GM23248 (cell line): ENCODE measurements around the gene DHX57. TPM values are rescaled to one million over a fixed set of nuclear protein-coding genes. Genes with fewer than 3 reads are reported as not detected.

ENCODE experiments used
- DNase-seq: peaks from one replicate; pipeline ENCODE4 v3.0.0-alpha.2; 2015
- H2AFZ ChIP-seq: fragments of 200-600 bp; sonication (generic); 2 replicates; pipeline ENCODE4 v1.6.1; 2016; ENCODE audit warnings: antibody characterized with exemption
- H3F3A ChIP-seq: fragments of 200-600 bp; sonication (generic); 2 replicates; pipeline ENCODE4 v1.6.1; 2016; ENCODE audit warnings: mild to moderate bottlenecking, antibody characterized with exemption, mixed run types; ENCODE audit not compliant: insufficient read depth
- H3K27ac ChIP-seq: fragments of 200-600 bp; sonication (generic); 2 replicates; pipeline ENCODE4 v1.5.1; 2016; ENCODE audit warnings: mild to moderate bottlenecking
- H3K27me3 ChIP-seq: fragments of 200-600 bp; sonication (generic); replicated peaks from 2 replicates; pipeline ENCODE4 v1.6.1; 2016; ENCODE audit warnings: mild to moderate bottlenecking; ENCODE audit not compliant: insufficient read depth
- H3K36me3 ChIP-seq: fragments of 200-600 bp; sonication (generic); 2 replicates; pipeline ENCODE4 v1.6.1; 2016; ENCODE audit warnings: low read depth, mild to moderate bottlenecking
- H3K4me1 ChIP-seq: fragments of 200-600 bp; sonication (generic); 2 replicates; pipeline ENCODE4 v1.6.1; 2016; ENCODE audit warnings: mild to moderate bottlenecking; ENCODE audit not compliant: insufficient read depth
- H3K4me2 ChIP-seq: fragments of 200-600 bp; sonication (generic); one replicate; pipeline ENCODE4 v1.6.1; 2016; ENCODE audit warnings: mild to moderate bottlenecking; ENCODE audit not compliant: unreplicated experiment
- H3K4me3 ChIP-seq: fragments of 200-600 bp; sonication (generic); 2 replicates; pipeline ENCODE4 v1.5.1; 2016; ENCODE audit warnings: mild to moderate bottlenecking
- H3K79me2 ChIP-seq: fragments of 200-600 bp; sonication (generic); 2 replicates; pipeline ENCODE4 v1.6.1; 2016; ENCODE audit warnings: mild to moderate bottlenecking; ENCODE audit not compliant: insufficient read depth
- H3K9ac ChIP-seq: fragments of 200-600 bp; sonication (generic); 2 replicates; pipeline ENCODE4 v1.6.1; 2016; ENCODE audit warnings: mild to moderate bottlenecking
- H3K9me2 ChIP-seq: fragments of 200-600 bp; sonication (generic); 2 replicates; pipeline ENCODE4 v1.6.1; 2016; ENCODE audit warnings: mixed run types, mild to moderate bottlenecking, moderate library complexity; ENCODE audit not compliant: insufficient read depth
- H3K9me3 ChIP-seq: fragments of 200-600 bp; sonication (generic); one replicate; pipeline ENCODE4 v1.6.1; 2017; ENCODE audit warnings: low read depth
- H4K20me1 ChIP-seq: fragments of 200-600 bp; sonication (generic); 2 replicates; pipeline ENCODE4 v1.6.0; 2016; ENCODE audit not compliant: insufficient read depth
- EZH2 ChIP-seq: fragments of 200-600 bp; sonication (generic); IDR thresholded peaks from 2 replicates; pipeline ENCODE4 v1.6.1; 2018; ENCODE audit warnings: antibody characterized with exemption, mild to moderate bottlenecking; ENCODE audit not compliant: insufficient read depth, poor library complexity, severe bottlenecking
- EZH2phosphoT487 ChIP-seq: fragments of 200-600 bp; sonication (generic); IDR thresholded peaks from 2 replicates; pipeline ENCODE4 v1.6.1; 2018; ENCODE audit warnings: antibody characterized with exemption, moderate library complexity, mild to moderate bottlenecking, low read depth; ENCODE audit not compliant: insufficient read depth
- WGBS, 2 experiments: methylation state at CpG; one replicate each; pipeline ENCODE4 v1.1.6; 2015 to 2017; ENCODE audit warnings: low lambda C conversion rate in 2 of 2, low coverage in 1 of 2; ENCODE audit errors: missing lambda C conversion rate in 2 of 2; 5-methylcytosine and 5-hydroxymethylcytosine counted together
- in situ Hi-C: fragments of 300-500 bp; cut with MboI; formaldehyde crosslinking; loops from 2 replicates; pipeline ENCODE4 v1.15.0; 2020
- polyA plus RNA-seq: library from polyadenylated mRNA; unstranded; fragments of >200 nt; fragmentation: Nextera tagmentation; extraction: Ambion mirVana; gene quantifications from 2 replicates; pipeline ENCODE4 v1.2.1, GENCODE V29; 2016
- total RNA-seq: library from RNA; depleted of rRNA; stranded (reverse); fragments of >200 nt; shearing (Covaris generic); gene quantifications from 2 replicates; pipeline ENCODE4 v1.2.3, GENCODE V29; 2014

DHX57 gene
- total and polyA plus RNA-seq, 2 experiments from 2014 or later, result 10.5 to 13.9 TPM

DNA sequence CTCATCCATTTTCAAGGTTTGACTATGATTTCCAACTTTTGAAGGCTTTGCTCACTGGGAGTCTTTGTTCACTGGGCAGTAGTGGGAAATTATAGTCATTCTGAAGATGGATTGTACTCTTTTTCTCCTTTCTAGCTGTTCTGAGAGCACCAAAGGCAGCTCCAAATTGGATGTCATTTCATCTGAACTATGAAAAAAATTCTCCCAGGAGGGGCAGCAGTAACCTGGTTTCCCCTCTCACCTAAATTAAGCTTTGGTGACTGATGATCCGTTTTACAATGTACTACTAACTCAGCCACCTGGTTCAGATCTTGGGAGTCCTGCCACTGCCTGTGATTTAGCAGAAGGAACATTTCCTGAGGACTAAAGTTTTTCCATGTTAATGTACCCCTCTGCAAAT lies 31.5 kb upstream of the DHX57 start:
- Histone ChIP-seq H3K4me2 (no peak overlapping the region), H3K27me3 (no peaks in the 10 kb centered on the region), H3K27ac (no peak overlapping the region), H2AFZ (no peak overlapping the region), H3K4me1 (0 out of 2 replicates have a peak, but pooled peaks cover 5% of the 10 kb centered on the region), H3K79me2 (no peaks in the 10 kb centered on the region), H3K36me3 (no peaks in the 10 kb centered on the region), H3K9me3 (no peaks in the 10 kb centered on the region), H3F3A (no peaks in the 10 kb centered on the region), H4K20me1 (no peaks in the 10 kb centered on the region), H3K4me3 (no peak overlapping the region), H3K9ac (no peak overlapping the region), H3K9me2 (no peaks in the 10 kb centered on the region)
- TF ChIP-seq EZH2phosphoT487, result no peak
- TF ChIP-seq EZH2, result no peak
- no peak for DNase-seq
- WGBS, 2 experiments, result 6 to 22% methylated on average over 1 of the region's 1 CpG
- in situ Hi-C loops, result no loop called here

DNA sequence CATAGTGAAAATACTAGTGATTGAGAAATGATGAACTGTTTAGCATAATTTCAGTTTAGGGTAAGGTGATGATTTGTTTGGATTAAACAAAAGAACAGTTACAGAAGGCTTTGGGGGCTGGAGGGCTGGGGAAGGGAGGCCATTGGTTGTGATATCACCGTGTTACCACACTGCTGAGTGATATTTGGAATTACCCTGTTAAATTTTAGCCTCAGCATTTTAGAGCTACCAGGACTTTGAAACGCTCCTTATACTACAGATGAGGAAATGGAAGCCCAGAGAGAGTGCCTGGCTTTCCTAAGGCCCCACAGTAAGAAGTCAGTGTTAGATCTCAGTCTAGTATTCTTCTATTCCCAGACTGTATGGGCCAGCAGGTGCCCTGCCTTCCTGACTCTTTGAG lies 29.5 kb upstream of the DHX57 start:
- H4K20me1 ChIP-seq, result no peaks in the 10 kb centered on the region
- H3K79me2 ChIP-seq, result no peaks in the 10 kb centered on the region
- WGBS, 2 experiments, result 57 to 58% methylated on average over 2 of the region's 2 CpGs
- H3F3A ChIP-seq, result no peaks in the 10 kb centered on the region
- no peaks in the 10 kb centered on the region for H3K27me3 ChIP-seq
- H3K9me3 ChIP-seq, result no peaks in the 10 kb centered on the region
- H3K9ac ChIP-seq, result no peak overlapping the region
- no peak overlapping the region for H2AFZ ChIP-seq
- no peak overlapping the region for H3K4me2 ChIP-seq
- H3K4me1 ChIP-seq, result 0 out of 2 replicates have a peak, but pooled peaks cover 5% of the 10 kb centered on the region
- H3K9me2 ChIP-seq, result no peaks in the 10 kb centered on the region
- H3K27ac ChIP-seq, result no peak overlapping the region
- in situ Hi-C loops, result no loop called here
- TF ChIP-seq EZH2phosphoT487 (no peak), EZH2 (no peak)
- H3K4me3 ChIP-seq, result no peak overlapping the region
- DNase-seq, result no peak
- no peaks in the 10 kb centered on the region for H3K36me3 ChIP-seq

DNA sequence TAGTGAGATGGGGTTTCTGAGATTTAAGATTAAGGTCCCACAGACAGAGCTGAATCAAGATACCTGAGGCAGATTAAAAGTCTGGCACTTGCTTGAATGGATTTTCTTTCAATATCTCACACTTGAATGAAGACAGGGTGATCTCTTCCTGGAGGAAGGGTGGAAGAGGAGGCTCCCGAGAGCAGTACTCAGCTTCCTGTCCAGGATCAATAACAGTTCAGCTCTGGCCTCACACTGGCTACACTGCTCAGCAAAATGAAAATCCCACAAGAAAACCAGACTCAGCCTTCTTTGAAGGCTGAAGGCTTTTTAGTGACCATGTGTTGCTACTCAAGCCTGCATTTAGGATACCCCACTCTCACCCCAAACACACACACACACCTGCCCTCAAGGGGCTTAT lies 25.0 kb upstream of the DHX57 start:
- no peaks in the 10 kb centered on the region for H3K79me2 ChIP-seq
- no peaks in the 10 kb centered on the region for H4K20me1 ChIP-seq
- WGBS, 2 experiments, result 16 to 23% methylated on average over 1 of the region's 1 CpG
- in situ Hi-C loops, result no loop called here
- no peak overlapping the region for H2AFZ ChIP-seq
- H3K9me2 ChIP-seq, result no peaks in the 10 kb centered on the region
- H3K27ac ChIP-seq, result no peak overlapping the region
- no peaks in the 10 kb centered on the region for H3K4me1 ChIP-seq
- H3K27me3 ChIP-seq, result no peaks in the 10 kb centered on the region
- H3K36me3 ChIP-seq, result no peaks in the 10 kb centered on the region
- DNase-seq, result no peak
- no peak overlapping the region for H3K9ac ChIP-seq
- H3F3A ChIP-seq, result no peaks in the 10 kb centered on the region
- H3K4me3 ChIP-seq, result no peak overlapping the region
- H3K9me3 ChIP-seq, result no peaks in the 10 kb centered on the region
- no peak overlapping the region for H3K4me2 ChIP-seq
- no peak for TF ChIP-seq EZH2
- TF ChIP-seq EZH2phosphoT487, result no peak

DNA sequence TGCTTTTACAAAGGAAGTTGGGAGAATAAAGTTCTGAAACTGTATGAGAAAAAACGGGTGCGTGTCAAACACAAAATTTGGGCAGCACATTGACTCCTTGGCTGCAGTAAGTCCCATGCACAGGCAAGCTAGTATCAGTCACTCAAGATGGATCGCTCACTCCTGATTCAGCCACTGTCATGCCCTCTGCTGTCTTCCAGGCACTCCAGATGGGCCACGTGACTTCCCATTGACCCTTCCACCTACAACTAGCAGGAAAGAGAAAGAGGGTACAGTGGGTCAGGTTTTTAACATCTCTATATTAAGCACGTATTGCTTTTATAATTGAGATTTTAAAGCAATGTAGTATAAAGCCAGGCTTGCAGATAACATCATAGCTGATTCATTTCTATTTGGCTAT lies 22.5 kb upstream of the DHX57 start:
- Histone ChIP-seq H3K4me3 (no peak overlapping the region), H3K36me3 (no peaks in the 10 kb centered on the region), H2AFZ (no peak overlapping the region), H3K9me3 (no peaks in the 10 kb centered on the region), H3K79me2 (no peaks in the 10 kb centered on the region), H3K9me2 (no peaks in the 10 kb centered on the region), H3K4me1 (no peaks in the 10 kb centered on the region), H3K9ac (no peak overlapping the region), H3K27ac (no peak overlapping the region), H4K20me1 (no peaks in the 10 kb centered on the region), H3K27me3 (no peaks in the 10 kb centered on the region), H3F3A (no peaks in the 10 kb centered on the region), H3K4me2 (no peak overlapping the region)
- no peak for DNase-seq
- in situ Hi-C loops, result no loop called here
- no peak for TF ChIP-seq EZH2phosphoT487
- no peak for TF ChIP-seq EZH2
- WGBS, 2 experiments, result 76 to 81% methylated on average over 5 of the region's 5 CpGs

DNA sequence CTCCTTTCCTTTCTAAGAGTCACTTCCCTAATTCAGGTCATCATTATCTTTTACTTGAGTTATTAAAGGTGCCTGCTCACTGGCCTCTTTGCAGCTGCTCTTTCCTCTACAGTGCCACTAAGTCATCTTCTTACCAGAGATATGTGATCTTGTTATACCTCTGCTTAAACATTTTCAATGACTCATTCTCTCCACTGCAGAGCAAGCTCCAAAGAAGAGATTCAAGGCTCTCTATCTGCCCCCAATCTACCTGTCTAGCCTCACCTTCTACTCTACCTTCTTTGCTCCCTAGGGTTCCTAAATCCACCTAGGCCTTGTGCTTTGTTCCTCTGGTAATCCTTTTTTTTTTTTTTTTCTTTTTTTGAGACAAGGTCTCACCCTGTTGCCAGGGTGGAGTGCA lies 17.1 kb upstream of the DHX57 start:
- H3K27ac ChIP-seq, result no peak overlapping the region
- no peak for TF ChIP-seq EZH2
- no peak for TF ChIP-seq EZH2phosphoT487
- in situ Hi-C loops, result no loop called here
- no peaks in the 10 kb centered on the region for H3K79me2 ChIP-seq
- DNase-seq, result peak; percentile 5
- H3K4me1 ChIP-seq, result no peaks in the 10 kb centered on the region
- no peaks in the 10 kb centered on the region for H3F3A ChIP-seq
- H3K36me3 ChIP-seq, result no peaks in the 10 kb centered on the region
- H3K9ac ChIP-seq, result no peak overlapping the region
- no peaks in the 10 kb centered on the region for H3K9me2 ChIP-seq
- H3K4me3 ChIP-seq, result no peak overlapping the region
- no peaks in the 10 kb centered on the region for H4K20me1 ChIP-seq
- H2AFZ ChIP-seq, result no peak overlapping the region
- no peaks in the 10 kb centered on the region for H3K9me3 ChIP-seq
- H3K27me3 ChIP-seq, result no peaks in the 10 kb centered on the region
- H3K4me2 ChIP-seq, result no peak overlapping the region
